WI38 (cell line): ENCODE measurements around the gene CALN1.

Experiments used
- H3K4me3 ChIP-seq: 2 replicates; pipeline ENCODE4 v1.5.1; 2011; ENCODE audit warnings: low read depth, mild to moderate bottlenecking, control low read depth, low read length
- CTCF ChIP-seq: IDR thresholded peaks from 2 replicates; pipeline ENCODE4 v1.5.1; 2012; ENCODE audit warnings: low read depth, mild to moderate bottlenecking, control low read depth, low read length

The CALN1 gene

DNA sequence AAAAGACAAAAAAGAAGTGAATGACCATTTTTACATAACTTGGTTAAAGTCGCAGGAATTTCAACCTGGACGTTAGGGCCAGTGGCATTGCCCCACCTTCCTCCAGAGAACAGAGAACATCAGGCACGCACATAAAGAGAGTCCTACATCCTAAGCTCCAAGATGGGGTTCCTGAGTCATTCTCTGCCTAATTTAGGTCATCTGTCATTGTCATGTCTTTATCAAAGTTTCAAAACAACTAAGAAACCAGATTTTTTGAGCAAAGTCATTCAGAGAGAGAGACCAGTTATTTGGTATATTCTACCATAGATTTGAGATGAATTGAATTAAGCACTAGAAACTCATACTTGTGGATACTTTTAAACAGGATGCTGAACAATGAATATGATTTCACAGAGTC lies 241.7 kb downstream of the CALN1 start:
- H3K4me3 ChIP-seq = no peak overlapping the region
- no peak for TF ChIP-seq CTCF

- no peak overlapping the region for H3K4me3 ChIP-seq
- no peak for TF ChIP-seq CTCF
Observed at GRCh38 chr7:72163271-72163670, 248.9 kb downstream of the CALN1 start.

GRCh38 chr7:72161534-72161933 lies 250.6 kb downstream of the CALN1 start:
- no peak for TF ChIP-seq CTCF
- no peak overlapping the region for H3K4me3 ChIP-seq

DNA sequence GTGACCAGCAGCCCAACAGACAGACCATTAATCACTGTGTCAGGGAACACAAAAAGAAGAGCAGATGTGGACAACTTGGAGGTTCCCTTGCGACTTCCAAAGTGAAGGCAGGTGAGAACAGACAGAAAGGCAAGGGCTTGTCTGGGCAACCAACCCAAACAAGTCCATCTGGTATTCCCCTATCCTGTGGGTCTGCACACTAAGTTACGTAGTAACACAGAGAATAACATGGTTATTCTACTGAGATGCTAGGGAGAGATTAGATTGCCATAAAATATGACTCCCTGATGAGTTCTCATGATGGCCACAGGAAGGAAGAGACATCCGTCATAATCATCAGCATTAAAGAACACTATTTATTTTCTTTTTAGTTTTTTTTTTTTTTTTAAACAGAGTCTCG lies 252.2 kb downstream of the CALN1 start:
- no peak for TF ChIP-seq CTCF
- no peak overlapping the region for H3K4me3 ChIP-seq

- TF ChIP-seq CTCF = no peak
- H3K4me3 ChIP-seq = no peak overlapping the region
Observed at GRCh38 chr7:72156671-72157070, 255.5 kb downstream of the CALN1 start.

DNA sequence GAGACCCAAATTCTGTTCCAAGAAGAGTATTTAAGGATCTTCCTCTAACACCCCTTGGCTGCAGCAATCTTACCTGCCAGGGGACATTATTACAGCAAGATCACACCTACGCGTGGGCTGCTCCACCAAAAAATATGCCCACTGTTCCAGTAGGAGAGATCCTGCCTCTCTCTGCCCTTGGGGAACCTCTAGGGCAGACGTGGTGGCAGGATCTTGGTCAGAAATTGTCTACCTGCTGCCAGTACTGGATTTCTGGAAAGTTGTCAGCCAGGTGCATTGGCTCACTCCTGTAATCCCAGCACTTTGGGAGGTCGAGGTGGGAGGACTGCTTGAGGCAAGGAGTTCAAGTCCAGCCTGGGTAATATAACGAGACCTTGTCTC lies 259.0 kb downstream of the CALN1 start:
- no peak overlapping the region for H3K4me3 ChIP-seq
- TF ChIP-seq CTCF = no peak

DNA sequence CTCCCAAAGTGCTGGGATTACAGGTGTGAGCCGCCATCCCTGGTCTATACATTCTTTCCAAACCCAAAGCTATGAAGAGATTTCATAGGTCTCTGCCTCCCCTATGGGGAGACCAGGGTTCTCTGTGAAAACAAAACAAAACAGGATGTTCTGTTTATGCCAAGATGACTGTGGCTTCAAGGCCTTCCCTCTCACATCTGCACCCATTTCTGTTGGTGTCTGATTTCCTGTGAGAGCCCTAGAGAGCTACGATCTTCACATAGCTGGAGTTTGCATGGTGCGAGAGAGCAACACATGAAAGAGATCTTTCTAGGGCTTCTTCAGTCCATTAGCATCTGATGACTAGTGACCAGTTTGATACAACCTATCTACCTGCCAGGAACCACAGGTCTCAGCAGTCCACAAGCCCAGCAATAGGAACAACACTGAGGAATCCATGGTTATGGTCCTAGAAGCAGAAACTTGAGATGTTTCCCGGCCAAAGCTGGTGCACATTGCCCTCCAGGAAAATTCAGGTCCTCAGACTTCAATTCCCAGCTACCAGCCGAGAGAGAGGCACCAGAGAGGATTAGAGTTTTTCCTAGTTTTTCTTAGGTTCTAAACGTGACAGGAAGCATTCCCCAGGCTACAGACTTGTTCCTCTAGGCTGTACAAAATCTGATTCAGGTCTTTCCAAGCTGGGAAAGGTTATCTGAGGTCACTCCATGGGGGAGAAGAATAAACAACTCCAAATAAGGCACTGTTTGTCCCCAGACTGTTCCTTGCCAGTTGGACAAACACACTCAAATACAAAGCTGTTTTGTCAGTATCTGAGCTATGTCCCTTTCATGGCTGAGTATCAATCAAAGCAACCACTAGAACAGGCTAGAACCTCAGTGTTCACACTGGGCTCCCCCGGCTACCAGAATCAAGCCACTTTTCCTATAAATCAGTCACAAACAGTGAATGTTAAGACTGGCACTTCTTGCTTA lies 259.7 kb downstream of the CALN1 start:
- H3K4me3 ChIP-seq = no peak overlapping the region
- TF ChIP-seq CTCF = no peak
